CD8-positive, alpha-beta memory T cell (primary cell): ENCODE data around the gene AGAP1. TPM values are rescaled to one million over a fixed set of nuclear protein-coding genes. Genes with fewer than 3 reads are reported as not detected.

ENCODE experiments used
- CTCF ChIA-PET: fragments of 350-600 bp; sonication (Branson Sonifier 250); formaldehyde crosslinking; loops from one replicate; lab custom pipeline; 2021; ENCODE audit warnings: antibody characterized with exemption; lab: Charles Lee
- POLR2A ChIA-PET: fragments of 350-600 bp; sonication (Branson Sonifier 250); formaldehyde crosslinking; loops from one replicate; lab custom pipeline; 2021; ENCODE audit warnings: antibody characterized with exemption; lab: Charles Lee
- DNase-seq, 5 donors: peaks; one replicate each; pipeline versions ENCODE4 v3.0.0 to v3.0.0-alpha.2; 2020 to 2022; ENCODE audit warnings: mixed read lengths in 1 of 5
- H3K27ac ChIP-seq: one replicate; pipeline ENCODE4 v1.7.0; 2013; ENCODE audit warnings: low read depth, mild to moderate bottlenecking, low read length, moderate library complexity
- H3K27me3 ChIP-seq: 2 replicates; pipeline ENCODE4 v1.7.0; 2013; ENCODE audit warnings: low read length, mild to moderate bottlenecking; ENCODE audit not compliant: insufficient read depth, poor library complexity, severe bottlenecking
- H3K36me3 ChIP-seq: 2 replicates; pipeline ENCODE4 v1.7.0; 2013; ENCODE audit warnings: mild to moderate bottlenecking, low read length, moderate library complexity; ENCODE audit not compliant: insufficient read depth
- H3K4me1 ChIP-seq: 2 replicates; pipeline ENCODE4 v1.7.0; 2013; ENCODE audit warnings: mild to moderate bottlenecking, low read length, moderate library complexity; ENCODE audit not compliant: insufficient read depth
- H3K4me3 ChIP-seq: 2 replicates; pipeline ENCODE4 v1.7.0; 2013; ENCODE audit warnings: mild to moderate bottlenecking, low read length
- H3K9me3 ChIP-seq: 2 replicates; pipeline ENCODE4 v1.7.0; 2013; ENCODE audit warnings: mild to moderate bottlenecking, low read length
- H3K27ac Mint-ChIP-seq, 8 donors: one replicate each; pipeline ENCODE4 v1.8.0; 2020 to 2021; ENCODE audit warnings: mixed read lengths in 8 of 8, mild to moderate bottlenecking in 6 of 8, inconsistent platforms in 3 of 8, moderate library complexity in 3 of 8
- H3K27me3 Mint-ChIP-seq, 2 donors: one replicate each; pipeline ENCODE4 v1.8.0; 2020 to 2021; ENCODE audit warnings: mixed read lengths in 2 of 2, mild to moderate bottlenecking in 1 of 2, moderate library complexity in 1 of 2
- H3K36me3 Mint-ChIP-seq, 3 donors: one replicate each; pipeline ENCODE4 v1.8.0; 2020 to 2021; ENCODE audit warnings: mixed read lengths in 3 of 3, inconsistent platforms in 1 of 3, mild to moderate bottlenecking in 1 of 3
- H3K4me1 Mint-ChIP-seq, 3 donors: one replicate each; pipeline ENCODE4 v1.8.0; 2020 to 2021; ENCODE audit warnings: mixed read lengths in 3 of 3, inconsistent platforms in 1 of 3, mild to moderate bottlenecking in 1 of 3
- H3K4me3 Mint-ChIP-seq, 7 donors: one replicate each; pipeline ENCODE4 v1.8.0; 2020 to 2021; ENCODE audit warnings: mixed read lengths in 7 of 7, mild to moderate bottlenecking in 6 of 7, moderate library complexity in 4 of 7, inconsistent platforms in 2 of 7
- H3K9me3 Mint-ChIP-seq, 5 donors: one replicate each; pipeline ENCODE4 v1.8.0; 2020 to 2022; ENCODE audit warnings: mixed read lengths in 5 of 5, mild to moderate bottlenecking in 3 of 5, moderate library complexity in 2 of 5, inconsistent platforms in 1 of 5
- polyA plus RNA-seq: library from polyadenylated mRNA; unstranded; fragments of 300-500 nt; fragmentation: Illumina TruSeq; gene quantifications from one replicate; pipeline ENCODE4 v1.2.3, GENCODE V29; 2021
- total RNA-seq, 2 experiments: library from RNA; stranded (reverse); gene quantifications; one replicate each; pipeline ENCODE4 v1.2.3, GENCODE V29; 2021

Gene AGAP1
- total and polyA plus RNA-seq, 3 experiments from 2014 or later, result 1.2 to 3.3 (median 2.7) TPM

DNA sequence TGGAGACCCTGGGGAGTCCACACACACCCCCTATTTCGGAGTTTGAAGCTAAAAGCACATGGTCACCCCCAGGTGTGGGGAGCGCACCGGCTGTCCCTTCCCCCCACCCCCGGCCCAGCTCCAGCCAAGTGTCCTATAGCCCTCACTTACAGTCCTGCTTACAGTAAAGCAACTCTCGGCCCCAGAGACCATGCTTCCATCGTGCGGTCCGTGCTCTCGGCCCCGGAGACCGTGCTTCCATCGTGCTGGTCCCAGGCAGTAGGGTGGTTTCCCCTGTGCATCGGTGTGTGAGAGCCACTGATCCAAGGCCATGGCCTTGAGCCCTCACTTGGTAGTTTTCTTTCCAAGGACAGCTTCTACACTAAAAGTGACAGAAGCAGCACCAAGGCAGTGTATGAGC, 625.6 kb downstream of the AGAP1 start:
- Mint-ChIP-seq H3K4me1 (no peaks in the 10 kb centered on the region), H3K27ac (no peak overlapping the region), H3K36me3 (peaks cover 0 to 1% (median 0%) of the 10 kb centered on the region in 3 donors), H3K4me3 (no peak overlapping the region), H3K27me3 (peaks cover 2 to 4% of the 10 kb centered on the region in 2 donors), H3K9me3 (peaks cover 0 to 3% (median 0%) of the 10 kb centered on the region in 5 donors)
- Histone ChIP-seq H3K27ac (no peak overlapping the region), H3K9me3 (no peaks in the 10 kb centered on the region), H3K36me3 (no peaks in the 10 kb centered on the region), H3K27me3 (no peaks in the 10 kb centered on the region), H3K4me1 (no peaks in the 10 kb centered on the region), H3K4me3 (no peak overlapping the region)
- POLR2A ChIA-PET, result no interaction called here
- CTCF ChIA-PET, result no interaction called here
- no peak for DNase-seq

DNA sequence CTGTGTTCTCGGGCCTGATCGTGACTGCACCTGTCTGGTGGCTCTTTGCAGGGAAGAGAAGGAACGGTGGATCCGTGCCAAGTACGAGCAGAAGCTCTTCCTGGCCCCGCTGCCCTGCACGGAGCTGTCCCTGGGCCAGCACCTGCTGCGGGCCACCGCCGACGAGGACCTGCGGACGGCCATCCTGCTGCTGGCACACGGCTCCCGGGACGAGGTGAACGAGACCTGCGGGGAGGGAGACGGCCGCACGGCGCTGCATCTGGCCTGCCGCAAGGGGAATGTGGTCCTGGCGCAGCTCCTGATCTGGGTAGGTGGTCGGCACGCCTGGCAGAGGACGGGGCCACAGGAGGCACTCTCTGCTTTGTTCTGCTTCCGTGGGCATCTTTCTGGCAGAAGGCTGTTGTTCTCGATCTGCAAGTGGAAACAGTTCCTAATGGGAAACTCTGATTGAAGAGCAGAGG, 626.3 kb downstream of the AGAP1 start:
- no peaks in the 10 kb centered on the region for H3K27me3 ChIP-seq
- Mint-ChIP-seq H3K27ac (no peak overlapping the region), H3K4me1 (no peaks in the 10 kb centered on the region), H3K4me3 (no peak overlapping the region), H3K36me3 (peaks cover 0 to 3% (median 0%) of the 10 kb centered on the region in 3 donors), H3K27me3 (peaks cover 2 to 4% of the 10 kb centered on the region in 2 donors), H3K9me3 (no peaks in the 10 kb centered on the region)
- no peak for DNase-seq
- H3K4me1 ChIP-seq, result no peaks in the 10 kb centered on the region
- POLR2A ChIA-PET, result no interaction called here
- CTCF ChIA-PET, result no interaction called here
- H3K27ac ChIP-seq, result no peak overlapping the region
- H3K4me3 ChIP-seq, result no peak overlapping the region
- H3K9me3 ChIP-seq, result no peaks in the 10 kb centered on the region
- no peaks in the 10 kb centered on the region for H3K36me3 ChIP-seq

DNA sequence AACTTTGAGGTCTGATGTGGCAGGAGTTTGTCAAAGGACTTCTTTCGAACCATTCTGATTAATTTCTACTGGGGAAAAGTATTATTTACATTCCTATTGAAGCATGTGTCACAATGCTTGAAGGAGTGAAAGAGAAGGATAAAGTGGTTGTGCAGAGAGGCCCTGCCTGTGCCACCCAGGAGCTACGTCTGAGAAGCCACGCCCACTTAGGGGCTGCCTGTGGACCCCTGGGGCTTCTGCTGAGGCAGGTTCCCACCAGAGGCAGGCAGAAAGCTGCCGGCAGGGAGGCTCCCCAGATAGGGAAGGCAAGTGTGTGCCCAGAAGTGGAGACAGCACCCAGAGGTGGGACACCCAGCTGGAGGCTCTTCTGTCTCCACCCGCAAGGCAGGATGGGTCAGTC, 627.0 kb downstream of the AGAP1 start:
- no peak overlapping the region for H3K4me3 ChIP-seq
- ChIA-PET POLR2A (no interaction called here), CTCF (no interaction called here)
- Mint-ChIP-seq H3K4me3 (no peak overlapping the region), H3K27ac (no peak overlapping the region), H3K9me3 (no peaks in the 10 kb centered on the region), H3K27me3 (peaks cover 2 to 4% of the 10 kb centered on the region in 2 donors), H3K36me3 (peaks cover 0 to 3% (median 0%) of the 10 kb centered on the region in 3 donors), H3K4me1 (no peaks in the 10 kb centered on the region)
- no peaks in the 10 kb centered on the region for H3K9me3 ChIP-seq
- no peaks in the 10 kb centered on the region for H3K36me3 ChIP-seq
- H3K27me3 ChIP-seq, result no peaks in the 10 kb centered on the region
- no peak for DNase-seq
- H3K4me1 ChIP-seq, result no peaks in the 10 kb centered on the region
- H3K27ac ChIP-seq, result no peak overlapping the region

DNA sequence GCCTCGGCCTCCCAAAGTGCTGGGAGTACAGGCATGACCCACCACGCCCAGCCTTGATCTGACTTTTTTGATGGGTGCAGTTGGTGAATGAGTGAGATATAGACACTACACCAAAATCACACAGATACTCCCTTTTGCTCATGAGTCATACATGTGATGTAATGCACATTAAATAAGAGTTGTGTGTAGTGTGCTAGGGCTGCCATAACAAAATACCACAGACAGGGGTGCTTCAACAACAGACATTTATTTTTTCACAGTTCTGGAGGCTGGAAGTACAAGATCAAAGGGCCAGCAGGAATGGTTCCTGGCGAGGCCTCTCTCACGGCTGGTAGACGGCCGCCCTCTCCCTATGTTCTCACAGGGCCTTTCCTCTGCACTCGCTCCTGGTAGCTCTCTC, 627.7 kb downstream of the AGAP1 start:
- CTCF ChIA-PET, result no interaction called here
- POLR2A ChIA-PET, result no interaction called here
- peaks cover 0 to 3% (median 0%) of the 10 kb centered on the region in 3 donors for H3K36me3 Mint-ChIP-seq

DNA sequence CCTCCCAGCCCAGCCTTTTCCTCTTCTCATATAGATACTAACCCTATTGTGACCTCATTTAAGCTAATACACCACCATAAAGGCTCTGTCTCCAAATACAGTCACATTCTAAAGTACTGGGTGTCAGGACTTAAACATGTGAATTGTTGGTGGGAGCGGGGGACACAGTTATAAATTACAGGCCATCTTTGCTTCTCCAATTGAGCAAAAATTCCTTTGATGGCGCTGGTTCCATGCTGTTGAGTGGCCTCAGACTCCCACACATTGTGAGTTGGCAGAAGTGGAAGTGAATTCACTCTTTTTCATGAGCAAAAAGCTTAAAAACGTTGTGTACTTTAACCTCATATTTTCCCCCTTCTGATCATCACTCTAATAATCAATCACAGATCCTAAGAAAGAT, 628.4 kb downstream of the AGAP1 start:
- H3K27ac ChIP-seq, result no peak overlapping the region
- Mint-ChIP-seq H3K36me3 (peaks cover 0 to 3% (median 0%) of the 10 kb centered on the region in 3 donors), H3K4me3 (no peak overlapping the region), H3K9me3 (no peaks in the 10 kb centered on the region), H3K27me3 (peaks cover 2 to 4% of the 10 kb centered on the region in 2 donors), H3K27ac (no peak overlapping the region), H3K4me1 (no peaks in the 10 kb centered on the region)
- DNase-seq, result no peak
- H3K27me3 ChIP-seq, result no peaks in the 10 kb centered on the region
- POLR2A ChIA-PET, result no interaction called here
- no peaks in the 10 kb centered on the region for H3K9me3 ChIP-seq
- CTCF ChIA-PET, result no interaction called here
- no peaks in the 10 kb centered on the region for H3K36me3 ChIP-seq
- no peaks in the 10 kb centered on the region for H3K4me1 ChIP-seq
- H3K4me3 ChIP-seq, result no peak overlapping the region

More for the DNA sequence above, 627.7 kb downstream of the AGAP1 start:
- Mint-ChIP-seq H3K4me3 (no peak overlapping the region), H3K27me3 (peaks cover 2 to 4% of the 10 kb centered on the region in 2 donors), H3K9me3 (no peaks in the 10 kb centered on the region), H3K27ac (peak overlapping the region in 1 of 8 donors; percentile 93), H3K4me1 (no peaks in the 10 kb centered on the region)
- no peaks in the 10 kb centered on the region for H3K27me3 ChIP-seq
- H3K9me3 ChIP-seq, result no peaks in the 10 kb centered on the region
- no peak overlapping the region for H3K4me3 ChIP-seq
- H3K27ac ChIP-seq, result no peak overlapping the region
- H3K36me3 ChIP-seq, result no peaks in the 10 kb centered on the region
- no peaks in the 10 kb centered on the region for H3K4me1 ChIP-seq
- no peak for DNase-seq

DNA sequence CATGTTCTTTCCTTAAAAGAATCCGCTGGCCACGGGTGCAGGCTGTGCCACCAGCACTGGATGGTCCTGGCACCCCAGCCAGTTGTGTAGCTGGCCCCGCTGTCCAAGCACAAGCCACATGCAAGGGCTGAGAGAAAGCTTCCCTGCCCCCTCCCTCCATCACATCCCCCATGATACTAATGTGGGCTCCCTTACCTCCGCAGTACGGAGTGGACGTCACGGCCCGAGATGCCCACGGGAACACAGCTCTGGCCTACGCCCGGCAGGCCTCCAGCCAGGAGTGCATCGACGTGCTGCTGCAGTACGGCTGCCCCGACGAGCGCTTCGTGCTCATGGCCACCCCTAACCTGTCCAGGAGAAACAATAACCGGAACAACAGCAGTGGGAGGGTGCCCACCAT, 629.9 kb downstream of the AGAP1 start:
- Mint-ChIP-seq H3K4me3 (no peak overlapping the region), H3K36me3 (peaks cover 0 to 3% (median 0%) of the 10 kb centered on the region in 3 donors), H3K27ac (no peak overlapping the region), H3K9me3 (no peaks in the 10 kb centered on the region), H3K4me1 (no peaks in the 10 kb centered on the region), H3K27me3 (peaks cover under 1 to 4% of the 10 kb centered on the region in 2 donors)
- Histone ChIP-seq H3K9me3 (no peaks in the 10 kb centered on the region), H3K27ac (no peak overlapping the region), H3K27me3 (no peaks in the 10 kb centered on the region), H3K4me1 (no peaks in the 10 kb centered on the region), H3K4me3 (no peak overlapping the region), H3K36me3 (no peaks in the 10 kb centered on the region)
- ChIA-PET POLR2A (no interaction called here), CTCF (no interaction called here)
- DNase-seq, result no peak

DNA sequence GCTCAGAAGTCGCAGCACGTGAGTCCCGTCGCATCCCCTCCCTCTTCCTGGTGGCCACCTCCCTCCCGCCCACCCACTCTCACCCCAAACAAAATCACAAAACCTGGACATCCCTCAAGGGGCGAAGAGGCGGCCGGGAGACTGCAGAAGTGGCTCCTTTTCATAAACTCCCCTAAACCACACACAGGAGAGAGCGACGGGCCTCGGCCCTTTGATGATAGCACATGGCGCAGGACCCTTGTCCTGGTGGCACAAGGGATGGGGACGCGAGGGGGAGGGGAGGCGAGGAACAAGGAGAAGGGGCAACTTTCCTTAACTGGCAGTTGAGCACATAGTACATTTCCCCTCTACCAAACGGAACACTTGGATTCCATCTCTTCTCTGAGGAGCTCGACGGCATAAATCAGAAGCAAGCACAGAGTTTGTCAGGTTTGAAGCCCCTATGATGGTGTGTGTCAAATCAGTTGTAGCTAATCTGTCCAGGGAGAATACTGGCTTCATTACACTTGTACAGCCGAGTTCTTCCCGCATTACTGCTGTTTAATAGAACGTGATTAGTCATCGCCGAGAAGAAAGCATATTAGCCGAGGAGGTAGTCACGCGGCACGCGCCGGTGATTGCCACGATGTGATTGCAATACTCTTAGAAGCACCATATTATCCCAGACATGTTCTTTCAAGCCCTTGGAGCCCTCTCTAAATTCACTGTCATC, 630.5 kb downstream of the AGAP1 start:
- CTCF ChIA-PET, result no interaction called here
- Mint-ChIP-seq H3K9me3 (no peaks in the 10 kb centered on the region), H3K36me3 (peaks cover 0 to 3% (median 0%) of the 10 kb centered on the region in 3 donors), H3K4me1 (no peaks in the 10 kb centered on the region), H3K4me3 (no peak overlapping the region), H3K27me3 (peaks cover 0 to 4% of the 10 kb centered on the region in 2 donors), H3K27ac (no peak overlapping the region)
- no peaks in the 10 kb centered on the region for H3K36me3 ChIP-seq
- H3K27me3 ChIP-seq, result no peaks in the 10 kb centered on the region
- POLR2A ChIA-PET, result no interaction called here
- no peaks in the 10 kb centered on the region for H3K9me3 ChIP-seq
- DNase-seq, result no peak
- no peak overlapping the region for H3K4me3 ChIP-seq
- no peaks in the 10 kb centered on the region for H3K4me1 ChIP-seq
- H3K27ac ChIP-seq, result no peak overlapping the region

DNA sequence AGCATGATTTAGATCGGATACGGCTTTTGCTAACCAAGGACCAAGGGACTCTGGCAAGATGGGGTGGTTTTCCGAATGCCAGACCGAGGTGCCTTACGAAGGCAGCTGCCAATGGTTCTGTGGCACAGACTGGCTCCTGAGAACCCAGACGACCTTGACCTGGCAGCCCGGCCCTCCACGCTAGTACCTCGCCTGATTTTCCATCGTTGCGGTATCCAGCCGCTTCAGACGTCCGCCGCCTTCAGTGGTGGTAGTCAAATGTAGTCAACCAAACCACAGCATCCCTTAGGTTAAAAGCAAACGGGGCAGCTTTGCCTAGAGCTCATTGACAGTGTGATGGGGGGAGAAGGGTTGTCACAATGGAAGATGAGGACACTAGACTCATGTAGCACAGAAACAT, 631.7 kb downstream of the AGAP1 start:
- CTCF ChIA-PET, result no interaction called here
- peak overlapping the region in 1 of 8 donors; percentile 11 for H3K27ac Mint-ChIP-seq
- H3K4me3 Mint-ChIP-seq, result no peak overlapping the region
- peaks cover 0 to 3% (median 0%) of the 10 kb centered on the region in 3 donors for H3K36me3 Mint-ChIP-seq
- no peaks in the 10 kb centered on the region for H3K4me1 Mint-ChIP-seq
- DNase-seq, result no peak
- H3K4me1 ChIP-seq, result no peaks in the 10 kb centered on the region
- H3K27me3 Mint-ChIP-seq, result peaks cover 0 to 1% of the 10 kb centered on the region in 2 donors
- H3K9me3 ChIP-seq, result no peaks in the 10 kb centered on the region
- H3K36me3 ChIP-seq, result no peaks in the 10 kb centered on the region
- POLR2A ChIA-PET, result no interaction called here
- no peaks in the 10 kb centered on the region for H3K27me3 ChIP-seq
- no peaks in the 10 kb centered on the region for H3K9me3 Mint-ChIP-seq
- no peak overlapping the region for H3K4me3 ChIP-seq
- H3K27ac ChIP-seq, result no peak overlapping the region
